GM10248 (cell line): ENCODE results near the gene SLC22A31.

Experiments used
- CTCF ChIA-PET: fragments of 300-600 bp; sonication (Branson Sonifier 250); formaldehyde crosslinking; extraction: SDS; loops from one replicate; lab custom pipeline; 2021; ENCODE audit warnings: antibody characterized with exemption; lab: Yijun Ruan, JAX
- POLR2A ChIA-PET: fragments of 350-650 bp; sonication (Branson Sonifier 250); formaldehyde crosslinking; extraction: SDS; loops from one replicate; lab custom pipeline; 2020; ENCODE audit warnings: antibody characterized with exemption; lab: Yijun Ruan, JAX
- DNase-seq: peaks from one replicate; pipeline ENCODE4 v3.0.0; 2012; ENCODE audit errors: extremely low spot score
- TF ChIP-seq, protein P1 (sequence below): IDR thresholded peaks from 2 replicates; pipeline ENCODE4 v1.5.1; 2012; ENCODE audit warnings: mild to moderate bottlenecking, low read depth; ENCODE audit errors: extremely low read depth, missing control alignments, control extremely low read depth

Gene SLC22A31

DNA sequence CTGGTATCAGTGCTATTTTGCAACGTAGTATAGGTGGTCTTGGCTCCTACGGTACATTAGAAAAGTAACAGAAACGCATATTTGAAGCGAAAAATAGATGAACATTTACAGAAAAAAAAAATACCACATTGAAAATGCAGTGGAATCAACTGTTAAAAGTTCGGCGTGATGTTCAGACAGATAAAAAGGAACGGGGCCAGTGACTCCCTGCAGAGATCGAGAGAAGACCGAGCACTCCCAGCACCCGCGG is 16.7 kb upstream of the SLC22A31 start:
- no peak for DNase-seq
- ChIA-PET CTCF (interaction anchor here (0.8 to 3.9 kb wide), 3 partner anchors 25 to 480 kb away, joined by 3 to 18 read pairs (median 3); no protein-coding TSS in a partner anchor), POLR2A (interaction anchor here (0.9 to 1.3 kb wide), 2 partner anchors 24 to 554 kb away, joined by 4 read pairs; partner anchors contain the start of gene MVD)
- TF ChIP-seq, protein P1, sequence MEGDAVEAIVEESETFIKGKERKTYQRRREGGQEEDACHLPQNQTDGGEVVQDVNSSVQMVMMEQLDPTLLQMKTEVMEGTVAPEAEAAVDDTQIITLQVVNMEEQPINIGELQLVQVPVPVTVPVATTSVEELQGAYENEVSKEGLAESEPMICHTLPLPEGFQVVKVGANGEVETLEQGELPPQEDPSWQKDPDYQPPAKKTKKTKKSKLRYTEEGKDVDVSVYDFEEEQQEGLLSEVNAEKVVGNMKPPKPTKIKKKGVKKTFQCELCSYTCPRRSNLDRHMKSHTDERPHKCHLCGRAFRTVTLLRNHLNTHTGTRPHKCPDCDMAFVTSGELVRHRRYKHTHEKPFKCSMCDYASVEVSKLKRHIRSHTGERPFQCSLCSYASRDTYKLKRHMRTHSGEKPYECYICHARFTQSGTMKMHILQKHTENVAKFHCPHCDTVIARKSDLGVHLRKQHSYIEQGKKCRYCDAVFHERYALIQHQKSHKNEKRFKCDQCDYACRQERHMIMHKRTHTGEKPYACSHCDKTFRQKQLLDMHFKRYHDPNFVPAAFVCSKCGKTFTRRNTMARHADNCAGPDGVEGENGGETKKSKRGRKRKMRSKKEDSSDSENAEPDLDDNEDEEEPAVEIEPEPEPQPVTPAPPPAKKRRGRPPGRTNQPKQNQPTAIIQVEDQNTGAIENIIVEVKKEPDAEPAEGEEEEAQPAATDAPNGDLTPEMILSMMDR: no peak

DNA sequence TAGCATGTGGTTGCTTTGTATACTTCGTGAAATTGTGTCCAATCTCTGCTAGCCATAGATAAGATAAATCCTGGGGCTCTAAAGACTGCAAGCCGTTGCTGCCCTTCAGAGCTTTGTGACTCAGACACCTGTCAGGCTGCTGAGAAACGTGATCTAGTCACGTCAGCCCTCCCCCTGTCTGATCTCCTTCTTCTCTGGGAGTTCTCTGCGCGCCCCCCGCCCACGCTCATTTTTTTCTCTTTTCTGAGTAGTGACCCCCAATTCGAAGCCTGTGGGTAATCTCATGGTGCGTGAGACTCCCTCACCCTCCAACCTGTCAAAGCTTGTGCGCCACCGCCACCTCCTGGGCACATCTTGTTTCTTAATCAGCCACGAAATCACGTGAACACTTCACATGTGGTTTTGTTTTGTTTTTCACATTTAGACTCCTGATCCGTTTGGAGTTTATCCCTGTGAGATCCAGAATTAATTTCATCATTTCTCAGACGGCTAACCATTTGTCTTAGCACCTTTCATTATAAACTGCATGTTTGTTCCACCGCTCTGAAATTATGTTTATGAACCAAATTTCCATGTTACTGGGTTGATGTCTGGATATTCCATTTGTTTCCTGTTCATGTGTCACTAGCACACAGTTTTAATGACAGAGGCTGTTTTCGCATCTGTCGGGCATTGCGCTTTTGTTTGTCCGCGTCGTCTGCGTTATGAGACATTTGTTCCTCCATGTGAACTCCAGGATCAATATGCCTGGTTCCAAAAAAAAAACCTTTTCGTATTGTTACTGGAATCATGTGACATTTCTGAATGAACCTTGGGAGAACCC is 16.2 kb upstream of the SLC22A31 start:
- ChIA-PET CTCF (interaction anchor here (0.6 to 3.9 kb wide), 13 partner anchors 18 to 479 kb away, joined by 3 to 18 read pairs (median 3); partner anchors contain the start of genes GALNS and TRAPPC2L), POLR2A (no interaction called here)
- TF ChIP-seq, protein P1: peak; percentile 75
- peak; percentile 84 for DNase-seq

DNA sequence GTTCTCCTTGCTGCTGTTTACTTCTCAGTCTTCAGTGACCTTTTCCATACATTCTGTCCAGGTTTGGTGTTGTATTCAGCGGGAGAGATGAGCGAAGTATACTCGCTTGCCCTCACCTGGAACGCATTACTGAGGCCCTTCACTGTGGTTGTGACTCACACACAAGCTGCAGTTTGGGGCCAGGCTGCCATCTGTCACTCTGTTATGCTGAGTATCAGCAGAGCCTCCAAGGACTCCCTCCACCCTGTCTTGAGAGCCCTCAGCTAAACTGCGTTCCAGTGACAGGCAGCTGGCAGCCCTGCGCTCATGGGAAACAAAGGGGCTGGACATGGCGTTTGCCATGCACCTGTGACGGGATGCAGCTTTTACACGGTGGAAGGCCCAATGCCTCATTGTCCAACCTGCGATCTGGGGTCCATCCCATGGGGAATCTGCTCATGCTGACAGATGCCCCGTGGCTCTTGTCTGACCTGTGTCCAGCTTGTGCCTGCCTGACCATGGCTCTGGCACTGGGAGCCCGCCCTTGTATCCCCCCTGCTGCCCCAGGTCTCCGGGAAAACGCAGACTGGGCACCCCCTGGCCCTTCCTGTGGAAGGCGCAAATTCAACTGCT is 10.7 kb upstream of the SLC22A31 start:
- POLR2A ChIA-PET: no interaction called here
- TF ChIP-seq, protein P1: no peak
- CTCF ChIA-PET: interaction anchor here (0.6 to 1.6 kb wide), 3 partner anchors 44 to 473 kb away, joined by 3 to 4 read pairs (median 4); no protein-coding TSS in a partner anchor
- no peak for DNase-seq

DNA sequence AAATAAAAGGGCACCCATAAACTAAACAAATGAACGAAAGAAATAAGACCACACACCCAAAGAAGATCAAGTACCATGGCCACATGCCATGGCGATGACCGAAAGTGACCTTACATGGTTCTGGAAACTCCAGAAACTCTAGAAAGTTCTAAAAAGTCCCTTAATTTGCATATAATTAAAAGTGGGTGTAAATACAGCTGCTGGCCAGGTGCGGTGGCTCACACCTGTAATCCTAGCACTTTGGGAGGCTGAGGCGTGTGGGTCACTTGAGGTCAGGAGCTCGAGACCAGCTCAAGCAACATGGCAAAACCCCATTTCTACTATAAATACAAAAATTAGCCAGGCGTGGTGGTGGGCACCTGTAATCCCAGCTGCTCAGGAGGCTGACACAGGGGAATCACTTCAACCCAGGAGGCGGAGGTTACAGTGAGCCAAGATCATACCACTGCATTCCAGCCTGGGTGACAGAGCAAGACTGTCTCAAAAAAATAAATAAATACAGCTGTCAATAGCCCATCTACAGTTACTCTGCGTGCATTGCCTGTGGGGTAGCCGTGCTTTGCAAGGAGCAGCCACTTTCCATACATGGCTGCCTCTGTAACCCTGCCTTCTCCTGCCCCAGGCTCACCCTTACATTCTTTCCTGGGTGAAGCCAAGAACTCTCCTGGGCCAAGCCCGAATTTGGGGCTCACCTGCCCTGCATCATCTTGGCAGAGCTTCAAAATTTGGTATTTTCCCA is 10.0 kb upstream of the SLC22A31 start:
- TF ChIP-seq, protein P1: no peak
- no peak for DNase-seq
- ChIA-PET POLR2A (no interaction called here), CTCF (interaction anchor here (0.6 to 1.6 kb wide), 3 partner anchors 43 to 473 kb away, joined by 3 to 4 read pairs (median 4); no protein-coding TSS in a partner anchor)

DNA sequence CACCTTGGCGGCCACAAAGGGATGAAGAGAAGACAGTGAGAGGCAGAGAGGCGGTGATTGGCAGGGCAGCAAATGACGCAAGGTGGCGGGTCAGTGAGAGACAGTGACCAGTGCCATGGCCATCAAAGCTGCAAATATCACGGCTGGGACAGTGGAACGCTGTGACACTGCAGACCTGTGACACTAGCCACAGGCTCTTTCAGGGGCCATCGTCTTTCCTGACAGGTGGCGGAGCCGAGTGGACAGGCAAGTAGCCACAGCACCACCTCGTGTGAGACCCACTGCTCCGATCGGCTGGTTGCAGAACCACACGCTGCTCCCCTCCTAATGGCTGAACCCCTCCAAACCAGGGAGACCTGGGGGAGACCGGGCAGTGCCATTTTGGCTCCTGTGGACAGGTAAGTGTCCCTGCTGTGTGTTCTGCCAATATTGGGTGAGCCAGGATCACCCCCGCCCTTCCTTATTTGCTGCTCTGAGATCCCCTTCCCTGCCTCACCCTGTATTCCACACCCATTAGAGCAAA is 9.2 kb upstream of the SLC22A31 start:
- CTCF ChIA-PET: interaction anchor here (1.6 kb wide), 1 partner anchor 42 kb away, joined by 4 read pairs; no protein-coding TSS in a partner anchor
- TF ChIP-seq, protein P1: no peak
- DNase-seq: no peak
- POLR2A ChIA-PET: no interaction called here

DNA sequence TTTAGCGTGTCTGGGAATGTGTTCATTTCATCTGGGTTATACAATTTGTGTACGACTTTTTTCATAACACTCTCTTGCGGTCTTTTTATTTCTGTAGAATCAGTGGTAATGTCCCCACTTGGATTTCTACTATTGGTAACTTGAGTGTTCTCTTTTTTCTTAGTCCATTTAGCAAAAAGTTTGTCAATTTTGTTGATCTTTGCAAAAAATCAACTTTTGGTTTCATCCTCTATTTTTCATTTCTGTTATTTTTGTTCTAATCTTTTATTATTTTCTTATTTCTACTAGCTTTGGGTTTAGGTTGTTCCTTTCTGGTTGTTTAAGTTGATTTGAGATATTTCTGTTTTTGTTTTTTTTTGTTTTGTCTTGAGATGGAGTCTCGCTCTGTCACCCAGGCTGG is 7.7 kb upstream of the SLC22A31 start:
- DNase-seq: no peak
- TF ChIP-seq, protein P1: no peak
- ChIA-PET CTCF (interaction anchor here (0.7 to 0.9 kb wide), 2 partner anchors 10 to 470 kb away, joined by 3 read pairs; partner anchors contain the start of gene ZNF778), POLR2A (no interaction called here)
